Keratinocyte (primary cell): ENCODE results near the gene ELAVL1. TPM values are rescaled to one million over a fixed set of nuclear protein-coding genes. Genes with fewer than 3 reads are reported as not detected.
"Not testable (repeated sequence)": the region's sequence is repeated elsewhere in the genome, so short reads cannot be mapped to it uniquely, and the experiment has no call there.

ENCODE experiments used
- DNase-seq: peaks from one replicate; pipeline ENCODE4 v3.0.0-alpha.2; 2011; ENCODE audit warnings: low read depth, missing footprints, low spot score
- FAIRE-seq: peaks from 2 replicates; lab custom pipeline; 2011; peaks lifted over from hg19 to GRCh38; lab: Jason Lieb, UNC
- H2AFZ ChIP-seq: 2 replicates; pipeline ENCODE4 v1.6.0; 2012; ENCODE audit warnings: low read length, control low read depth, inconsistent platforms; ENCODE audit not compliant: control insufficient read depth
- H3K27ac ChIP-seq: 2 replicates; pipeline ENCODE4 v1.5.1; 2011; ENCODE audit warnings: low read length; ENCODE audit not compliant: control insufficient read depth, insufficient read depth
- H3K27me3 ChIP-seq: 3 replicates; pipeline ENCODE4 v1.6.0; 2011; ENCODE audit warnings: low read length; ENCODE audit not compliant: control insufficient read depth, insufficient read depth; ENCODE audit errors: extremely low read depth
- H3K36me3 ChIP-seq, 2 experiments: 2 replicates in 1 of 2; 3 replicates in 1 of 2; pipeline ENCODE4 v1.5.1; 2011; ENCODE audit warnings: low read length in 2 of 2, mild to moderate bottlenecking in 1 of 2; ENCODE audit not compliant: control insufficient read depth in 2 of 2, insufficient read depth in 2 of 2; ENCODE audit errors: extremely low read depth in 1 of 2
- H3K4me1 ChIP-seq: 3 replicates; pipeline ENCODE4 v1.5.1; 2011; ENCODE audit warnings: low read length; ENCODE audit not compliant: control insufficient read depth, insufficient read depth; ENCODE audit errors: extremely low read depth
- H3K4me2 ChIP-seq: 3 replicates; pipeline ENCODE4 v1.6.0; 2011; ENCODE audit warnings: low read depth, low read length; ENCODE audit not compliant: control insufficient read depth, insufficient read depth; ENCODE audit errors: extremely low read depth
- H3K4me3 ChIP-seq, 3 experiments: fragments of 200-600 bp in 1 of 3; sonication (generic) in 1 of 3; 2 replicates in 2 of 3; 3 replicates in 1 of 3; pipeline ENCODE4 v1.5.1; 2011 to 2016; ENCODE audit warnings: low read length in 3 of 3, mild to moderate bottlenecking in 3 of 3, control low read depth in 2 of 3, inconsistent platforms in 1 of 3, low read depth in 1 of 3, mixed read lengths in 1 of 3, mixed run types in 1 of 3, moderate library complexity in 1 of 3; ENCODE audit not compliant: control insufficient read depth in 2 of 3, insufficient read depth in 2 of 3; ENCODE audit errors: extremely low read depth in 1 of 3
- H3K79me2 ChIP-seq: 2 replicates; pipeline ENCODE4 v1.6.0; 2012; ENCODE audit warnings: low read length; ENCODE audit not compliant: control insufficient read depth, insufficient read depth
- H3K9ac ChIP-seq: 3 replicates; pipeline ENCODE4 v1.6.0; 2011; ENCODE audit warnings: low read length; ENCODE audit not compliant: control insufficient read depth, insufficient read depth; ENCODE audit errors: extremely low read depth
- H3K9me1 ChIP-seq: 3 replicates; pipeline ENCODE4 v1.6.0; 2011; ENCODE audit warnings: low read length; ENCODE audit not compliant: control insufficient read depth, insufficient read depth; ENCODE audit errors: extremely low read depth
- H3K9me3 ChIP-seq: 2 replicates; pipeline ENCODE4 v1.5.1; 2012; ENCODE audit warnings: low read depth, low read length; ENCODE audit not compliant: control insufficient read depth
- H4K20me1 ChIP-seq: 3 replicates; pipeline ENCODE4 v1.6.0; 2011; ENCODE audit warnings: low read length; ENCODE audit not compliant: control insufficient read depth, insufficient read depth; ENCODE audit errors: extremely low read depth
- EZH2 ChIP-seq: IDR thresholded peaks from one replicate; pipeline ENCODE4 v1.6.1; 2012; ENCODE audit warnings: inconsistent platforms, mild to moderate bottlenecking, low read length, moderate library complexity
- dilution Hi-C: fragments of 300-500 bp; cut with MboI; formaldehyde crosslinking; loops from one replicate; pipeline ENCODE4 v1.7.0; 2020; ENCODE audit warnings: low sequenced_read_pairs; ENCODE audit not compliant: extremely low pct_ligation_motif_present
- polyA plus RNA-seq, 5 experiments: library from polyadenylated mRNA; depleted of rRNA in 3 of 5; stranded (reverse) in 3 of 5; stranded (forward) in 1 of 5; unstranded in 1 of 5; fragments of >200 nt; gene quantifications; 1 replicate in 1 of 5; 2 replicates in 3 of 5; 3 replicates in 1 of 5; pipeline versions ENCODE4 v1.2.1 to v1.2.3, GENCODE V29; 2011 to 2012; ENCODE audit warnings: missing spikeins in 2 of 5, low read depth in 1 of 5, low replicate concordance in 1 of 5
- TF ChIP-seq, protein P1 (sequence below), 3 experiments: IDR thresholded peaks in 1 of 3; conservative IDR thresholded peaks in 1 of 3; optimal IDR thresholded peaks in 1 of 3; 2 replicates in 2 of 3; 3 replicates in 1 of 3; pipeline versions ENCODE3 to v1.5.1; 2011; ENCODE audit warnings: low read length in 3 of 3, mild to moderate bottlenecking in 3 of 3, moderate library complexity in 2 of 3, control low read depth in 1 of 3, inconsistent platforms in 1 of 3; ENCODE audit not compliant: insufficient read depth in 2 of 3; ENCODE audit errors: extremely low read depth in 1 of 3

Gene ELAVL1
- polyA plus RNA-seq, 1 donor (not counting 4 experiments of a cell fraction or from before 2014, with no cell fraction given), result 46.9 TPM

DNA sequence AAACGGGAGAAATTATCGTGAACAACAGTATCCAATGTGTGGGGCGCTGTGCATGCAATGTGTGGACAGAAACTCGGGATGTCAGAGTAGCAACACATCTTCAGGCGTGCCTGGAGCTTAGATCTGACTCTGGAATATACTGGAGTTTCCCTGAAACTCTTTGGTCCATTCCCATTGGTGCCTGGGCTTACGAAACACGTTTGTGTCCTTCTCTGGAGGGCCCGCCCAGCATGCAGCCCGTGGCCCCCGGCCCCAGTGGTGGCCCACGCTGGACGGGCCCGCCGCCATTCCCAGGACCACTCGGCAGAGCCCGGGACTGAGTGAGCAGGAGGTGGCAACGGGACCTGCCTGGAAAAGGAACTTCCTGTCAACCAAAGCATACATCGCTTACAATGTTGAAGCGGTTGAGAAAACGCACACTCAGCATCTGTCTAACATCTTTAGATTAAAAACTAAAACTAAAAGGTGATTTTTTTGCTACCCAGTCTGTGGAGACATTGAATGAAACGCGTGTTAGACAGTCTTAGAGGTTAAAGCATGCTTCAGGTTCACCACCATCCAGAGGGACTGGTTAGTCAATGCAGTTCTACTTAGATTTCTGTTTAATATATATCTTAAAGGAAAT lies 42.7 kb downstream of the ELAVL1 start:
- Histone ChIP-seq H2AFZ (no peak overlapping the region), H3K27ac (no peak overlapping the region), H3K9me1 (no peaks in the 10 kb centered on the region), H3K27me3 (no peaks in the 10 kb centered on the region), H3K4me2 (no peak overlapping the region), H3K9ac (no peak overlapping the region), H3K79me2 (no peaks in the 10 kb centered on the region), H3K4me1 (no peaks in the 10 kb centered on the region), H3K36me3 (peaks cover 21 to 22% of the 10 kb centered on the region in 2 experiments), H4K20me1 (no peaks in the 10 kb centered on the region), H3K4me3 (no peak overlapping the region), H3K9me3 (no peaks in the 10 kb centered on the region)
- DNase-seq (no peak), FAIRE-seq (no peak)
- dilution Hi-C loops, result no loop called here
- no peak for TF ChIP-seq EZH2
- TF ChIP-seq, protein P1, sequence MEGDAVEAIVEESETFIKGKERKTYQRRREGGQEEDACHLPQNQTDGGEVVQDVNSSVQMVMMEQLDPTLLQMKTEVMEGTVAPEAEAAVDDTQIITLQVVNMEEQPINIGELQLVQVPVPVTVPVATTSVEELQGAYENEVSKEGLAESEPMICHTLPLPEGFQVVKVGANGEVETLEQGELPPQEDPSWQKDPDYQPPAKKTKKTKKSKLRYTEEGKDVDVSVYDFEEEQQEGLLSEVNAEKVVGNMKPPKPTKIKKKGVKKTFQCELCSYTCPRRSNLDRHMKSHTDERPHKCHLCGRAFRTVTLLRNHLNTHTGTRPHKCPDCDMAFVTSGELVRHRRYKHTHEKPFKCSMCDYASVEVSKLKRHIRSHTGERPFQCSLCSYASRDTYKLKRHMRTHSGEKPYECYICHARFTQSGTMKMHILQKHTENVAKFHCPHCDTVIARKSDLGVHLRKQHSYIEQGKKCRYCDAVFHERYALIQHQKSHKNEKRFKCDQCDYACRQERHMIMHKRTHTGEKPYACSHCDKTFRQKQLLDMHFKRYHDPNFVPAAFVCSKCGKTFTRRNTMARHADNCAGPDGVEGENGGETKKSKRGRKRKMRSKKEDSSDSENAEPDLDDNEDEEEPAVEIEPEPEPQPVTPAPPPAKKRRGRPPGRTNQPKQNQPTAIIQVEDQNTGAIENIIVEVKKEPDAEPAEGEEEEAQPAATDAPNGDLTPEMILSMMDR (optimal IDR thresholded peaks at IDR 0.05 in 1 of 3, IDR thresholded peaks at IDR 0.05 in 1 of 3, conservative IDR thresholded peaks at IDR 0.05 in 1 of 3; ENCODE audit: extremely low read depth in 1 of 3, insufficient read depth in 2 of 3, low read length in 3 of 3), result no peak

DNA sequence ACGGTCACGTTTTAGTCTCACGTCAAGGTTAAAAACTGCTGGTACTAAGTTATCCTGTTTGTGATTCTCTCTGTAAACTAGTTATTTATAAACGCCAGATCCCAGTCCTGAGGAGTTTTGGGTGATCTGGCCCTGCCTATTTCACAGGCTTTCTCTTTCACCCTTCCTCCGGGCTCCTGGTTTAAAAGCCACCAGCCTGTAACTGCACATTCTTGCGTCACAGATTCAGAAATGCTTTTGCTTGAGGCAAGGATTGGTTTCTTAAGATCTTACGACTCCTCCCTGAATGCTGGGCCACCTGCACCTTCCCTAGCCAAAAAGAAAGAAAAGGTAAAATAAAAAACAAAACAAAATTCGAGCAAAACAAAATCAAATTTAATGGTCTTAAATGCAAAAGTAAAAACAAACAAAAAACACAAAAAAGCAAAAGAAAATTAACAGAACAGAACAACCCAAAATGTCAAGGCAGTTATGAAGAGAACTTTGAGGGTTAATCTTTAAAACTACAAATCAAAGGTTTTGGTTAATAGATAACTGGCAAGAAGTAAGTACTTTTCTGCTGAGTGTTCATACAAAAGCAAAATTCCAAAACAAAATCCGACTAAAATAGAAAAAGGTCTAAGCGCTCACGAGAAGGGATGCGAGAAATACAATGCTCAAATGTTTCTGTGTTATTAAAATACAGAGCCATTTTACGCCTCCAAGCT lies 43.4 kb downstream of the ELAVL1 start:
- Histone ChIP-seq H3K9ac (no peak overlapping the region), H3K4me1 (no peaks in the 10 kb centered on the region), H3K27me3 (no peaks in the 10 kb centered on the region), H3K4me2 (no peak overlapping the region), H4K20me1 (no peaks in the 10 kb centered on the region), H3K9me1 (no peaks in the 10 kb centered on the region), H3K4me3 (no peak overlapping the region), H3K9me3 (no peaks in the 10 kb centered on the region), H2AFZ (no peak overlapping the region), H3K27ac (no peak overlapping the region), H3K79me2 (no peaks in the 10 kb centered on the region), H3K36me3 (peaks cover 15 to 24% of the 10 kb centered on the region in 2 experiments)
- no peak for TF ChIP-seq EZH2
- TF ChIP-seq, protein P1 (optimal IDR thresholded peaks at IDR 0.05 in 1 of 3, IDR thresholded peaks at IDR 0.05 in 1 of 3, conservative IDR thresholded peaks at IDR 0.05 in 1 of 3; ENCODE audit: extremely low read depth in 1 of 3, insufficient read depth in 2 of 3, low read length in 3 of 3), result no peak
- DNase-seq (no peak), FAIRE-seq (no peak)
- dilution Hi-C loops, result no loop called here

DNA sequence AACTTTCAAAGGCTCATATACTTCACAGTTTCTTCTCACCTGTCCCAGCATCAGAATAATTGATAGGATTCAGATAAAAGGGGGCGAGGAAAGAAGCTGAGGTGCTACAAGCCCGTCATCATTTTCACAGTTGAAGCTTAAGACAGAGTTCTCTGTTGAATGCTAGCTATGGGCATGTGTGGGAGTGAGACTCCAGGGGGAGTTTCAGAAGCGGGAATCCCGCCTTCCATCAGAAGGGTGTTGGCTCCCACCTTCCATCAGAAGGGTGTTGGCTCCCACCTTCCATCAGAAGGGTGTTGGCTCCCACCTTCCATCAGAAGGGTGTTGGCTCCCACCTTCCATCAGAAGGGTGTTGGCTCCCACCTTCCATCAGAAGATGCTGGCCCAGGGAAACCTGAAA lies 44.4 kb downstream of the ELAVL1 start:
- FAIRE-seq, H4K20me1 ChIP-seq, H3K9me1 ChIP-seq, H3K4me3 ChIP-seq, H2AFZ ChIP-seq, H3K79me2 ChIP-seq, H3K27me3 ChIP-seq, H3K27ac ChIP-seq, H3K9ac ChIP-seq, H3K9me3 ChIP-seq, H3K4me2 ChIP-seq, H3K4me1 ChIP-seq, dilution Hi-C loops, DNase-seq: not testable (repeated sequence)
- peaks cover 14 to 22% of the 10 kb centered on the region in 2 experiments for H3K36me3 ChIP-seq
